ENCODE data around the gene IGFBPL1. TPM values are rescaled to one million over a fixed set of nuclear protein-coding genes. Genes with fewer than 3 reads are reported as not detected.

IGFBPL1 gene
- total and polyA plus RNA-seq, 2 experiments from 2014 or later: 2.0 to 24.2 TPM

GRCh38 chr9:38447703-38448102 is 23.4 kb upstream of the IGFBPL1 start:
- no peaks in the 10 kb centered on the region for H3K4me1 ChIP-seq (ENCODE audit: low read depth)
- no peaks in the 10 kb centered on the region for H3K9me3 ChIP-seq (ENCODE audit: low read depth)
- no peak overlapping the region for H3K27ac ChIP-seq
- peaks cover 3% of the 10 kb centered on the region for H3K27me3 ChIP-seq
- no peak for DNase-seq (ENCODE audit: low read depth in 1 of 2, low spot score in 1 of 2)
- no peaks in the 10 kb centered on the region for H3K36me3 ChIP-seq
- no peak for TF ChIP-seq CTCF (IDR thresholded peaks at IDR 0.05; ENCODE audit: low read depth, low read length)
- H3K4me3 ChIP-seq: no peak overlapping the region

- Histone ChIP-seq H3K36me3 (no peaks in the 10 kb centered on the region), H3K4me3 (no peak overlapping the region), H3K27me3 (peaks cover 3% of the 10 kb centered on the region), H3K9me3 (ENCODE audit: low read depth) (no peaks in the 10 kb centered on the region), H3K27ac (no peak overlapping the region), H3K4me1 (ENCODE audit: low read depth) (no peaks in the 10 kb centered on the region)
- TF ChIP-seq CTCF (IDR thresholded peaks at IDR 0.05; ENCODE audit: low read depth, low read length): no peak
- no peak for DNase-seq (ENCODE audit: low read depth in 1 of 2, low spot score in 1 of 2)
These were observed 21.1 kb upstream of the IGFBPL1 start for GRCh38 chr9:38445154-38446043.

GRCh38 chr9:38443597-38443996 is 19.3 kb upstream of the IGFBPL1 start:
- H3K4me3 ChIP-seq: no peak overlapping the region
- no peaks in the 10 kb centered on the region for H3K36me3 ChIP-seq
- H3K4me1 ChIP-seq (ENCODE audit: low read depth): no peaks in the 10 kb centered on the region
- H3K27ac ChIP-seq: no peak overlapping the region
- TF ChIP-seq CTCF (IDR thresholded peaks at IDR 0.05; ENCODE audit: low read depth, low read length): no peak
- peaks cover 3% of the 10 kb centered on the region for H3K27me3 ChIP-seq
- DNase-seq (ENCODE audit: low read depth in 1 of 2, low spot score in 1 of 2): peak in 1 of 2 donors; percentile 21
- H3K9me3 ChIP-seq (ENCODE audit: low read depth): no peaks in the 10 kb centered on the region

- Histone ChIP-seq H3K27ac (no peak overlapping the region), H3K4me3 (no peak overlapping the region), H3K27me3 (peaks cover 3% of the 10 kb centered on the region), H3K9me3 (ENCODE audit: low read depth) (no peaks in the 10 kb centered on the region), H3K36me3 (no peaks in the 10 kb centered on the region), H3K4me1 (ENCODE audit: low read depth) (no peaks in the 10 kb centered on the region)
- peak in 1 of 2 donors; percentile 40 for DNase-seq (ENCODE audit: low read depth in 1 of 2, low spot score in 1 of 2)
- TF ChIP-seq CTCF (IDR thresholded peaks at IDR 0.05; ENCODE audit: low read depth, low read length): no peak
These were observed 18.9 kb upstream of the IGFBPL1 start for GRCh38 chr9:38443181-38443580.

- H3K4me1 ChIP-seq (ENCODE audit: low read depth): no peaks in the 10 kb centered on the region
- no peaks in the 10 kb centered on the region for H3K9me3 ChIP-seq (ENCODE audit: low read depth)
- no peak overlapping the region for H3K27ac ChIP-seq
- no peak overlapping the region for H3K4me3 ChIP-seq
- H3K27me3 ChIP-seq: peaks cover 3% of the 10 kb centered on the region
- TF ChIP-seq CTCF (IDR thresholded peaks at IDR 0.05; ENCODE audit: low read depth, low read length): no peak
- no peaks in the 10 kb centered on the region for H3K36me3 ChIP-seq
- no peak for DNase-seq (ENCODE audit: low read depth in 1 of 2, low spot score in 1 of 2)
These were observed 18.3 kb upstream of the IGFBPL1 start for GRCh38 chr9:38442473-38443096.

Measured in cardiac muscle cell (in vitro differentiated cells and primary cell).